ENCODE results near the gene ERVW-1.

The ERVW-1 gene

GRCh38 chr7:92422926-92423325, 54.8 kb downstream of the ERVW-1 start:
- DNase-seq, result no peak

GRCh38 chr7:92421676-92422435, 55.9 kb downstream of the ERVW-1 start:
- DNase-seq, result no peak
